Measurements from ENCODE around the gene ADAM21.
"Not testable (repeated sequence)": the region's sequence is repeated elsewhere in the genome, so short reads cannot be mapped to it uniquely, and the experiment has no call there.

Gene ADAM21

GRCh38 chr14:70451874-70452273 lies at the start of gene ADAM21:
ADAM21 (plus strand) TSS chr14:70452174; CDS start chr14:70457500, 5,326 bp downstream.
- DNase-seq: no peak

DNA sequence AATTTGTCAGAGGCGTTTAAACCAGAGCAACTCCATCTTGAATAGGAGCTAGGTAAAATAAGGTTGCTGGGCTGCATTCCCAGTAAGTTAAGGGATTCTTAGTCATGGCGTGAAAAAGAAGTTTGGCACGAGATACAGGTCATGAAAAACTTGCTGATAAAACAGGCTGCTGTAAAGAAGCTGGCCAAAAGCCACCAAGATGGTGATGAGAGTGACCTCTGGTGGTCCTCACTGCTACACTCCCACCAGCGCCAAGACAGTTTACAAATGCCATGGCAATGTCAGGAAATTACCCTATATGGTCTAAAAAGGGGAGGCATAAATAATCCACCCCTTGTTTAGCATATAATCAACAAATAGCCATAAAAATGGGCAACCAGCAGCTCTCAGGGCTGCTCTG lies 48.6 kb upstream of the ADAM21 start:
- peak in 1 of 3 experiments; percentile 3 for DNase-seq

DNA sequence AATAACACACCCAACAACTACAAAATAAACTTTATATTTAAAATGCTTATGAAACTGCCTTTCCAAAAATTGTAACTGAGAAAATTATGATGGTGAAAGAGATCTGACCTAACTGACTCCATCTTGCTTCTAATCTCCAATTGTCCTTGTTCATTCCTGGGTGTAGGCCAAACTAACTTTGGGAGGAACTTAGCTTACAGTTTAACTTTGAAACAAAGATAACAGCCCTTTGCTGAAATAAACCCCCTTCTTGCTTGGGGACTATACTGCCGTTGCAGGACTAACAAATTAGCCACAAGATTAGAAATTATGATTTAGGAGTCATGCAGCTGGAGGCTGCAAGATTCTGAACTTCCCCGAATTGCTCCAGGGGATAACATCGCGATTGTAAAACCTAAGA lies 45.8 kb upstream of the ADAM21 start:
- DNase-seq: not testable (repeated sequence)

GRCh38 chr14:70407621-70408020 lies 44.4 kb upstream of the ADAM21 start:
- DNase-seq: no peak

DNA sequence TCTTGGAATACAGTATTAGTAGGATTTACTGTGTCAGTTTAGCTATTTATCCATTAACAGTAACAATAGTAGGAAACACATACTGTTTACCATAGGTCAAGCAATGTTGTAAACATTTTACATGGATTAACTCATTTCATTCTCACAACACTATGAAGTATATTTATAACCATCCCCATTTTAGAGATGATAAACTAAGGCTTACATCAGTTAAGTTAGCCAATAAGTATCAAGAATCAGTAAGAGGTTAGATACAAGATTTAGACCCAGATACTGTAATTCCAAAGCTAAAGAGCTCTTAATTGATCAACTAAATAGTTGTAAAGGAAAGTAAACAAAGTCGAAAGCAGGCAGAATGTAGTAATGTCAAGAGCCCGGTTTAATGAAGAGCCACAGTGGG lies 36.2 kb upstream of the ADAM21 start:
- no peak for DNase-seq

DNA sequence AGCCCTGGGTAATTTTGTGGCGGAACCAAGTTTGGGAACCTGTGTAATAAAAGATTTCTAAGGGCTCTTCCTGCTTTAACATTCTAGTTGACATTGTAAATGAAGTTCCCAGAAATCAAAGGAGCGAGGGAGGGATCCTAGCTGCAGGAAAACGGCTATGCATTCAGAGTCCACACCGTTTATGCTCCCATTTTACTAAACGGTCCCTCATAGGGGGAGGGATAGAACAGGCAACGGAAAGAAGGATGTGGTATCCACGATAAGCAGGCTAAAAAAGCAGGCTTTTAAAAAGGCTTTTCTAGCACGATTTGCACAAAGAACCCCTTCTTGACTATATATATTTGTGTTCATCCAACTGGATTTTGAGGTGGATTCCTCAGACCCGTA lies 35.6 kb upstream of the ADAM21 start:
- peak in 2 of 3 experiments; percentile 56 to 81 for DNase-seq

DNA sequence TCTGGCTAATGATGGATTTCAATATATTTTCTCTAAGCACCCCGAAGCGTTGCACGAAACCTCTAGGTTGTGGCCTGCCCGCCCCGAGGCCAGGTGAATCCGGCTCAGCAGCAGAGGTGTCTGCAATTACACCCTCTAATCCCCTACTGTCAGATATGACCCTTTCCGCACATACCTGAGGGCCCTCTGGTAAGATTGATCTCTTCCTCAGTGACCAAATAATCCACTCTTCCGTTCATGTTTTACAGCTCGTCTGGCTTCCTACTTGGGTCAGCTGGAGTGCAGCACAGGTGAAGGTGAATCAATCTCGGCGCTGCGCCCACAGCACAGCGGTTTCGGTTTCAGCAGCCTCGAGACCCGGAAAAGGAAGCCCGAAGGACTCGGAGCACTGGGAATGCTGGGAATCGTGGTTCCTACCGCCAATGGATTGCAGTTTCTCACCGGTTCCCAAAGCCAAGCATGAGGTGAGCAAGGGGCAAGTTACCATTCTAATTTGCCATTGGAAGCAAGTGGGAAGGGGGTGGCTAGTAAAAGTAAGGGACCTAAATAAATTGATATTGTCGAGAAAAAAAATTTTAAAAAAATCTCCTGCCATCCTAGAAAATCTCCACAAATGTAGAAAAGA lies 35.1 kb upstream of the ADAM21 start, which contains the start of gene SYNJ2BP:
TSS of gene SYNJ2BP (minus strand) at position 366 of the 625 bp plus-strand sequence. CDS start at position 239, 127 bp downstream.
- peak; percentile 93 for DNase-seq

GRCh38 chr14:70419270-70419931 lies 32.6 kb upstream of the ADAM21 start:
- DNase-seq: not testable (repeated sequence)

DNA sequence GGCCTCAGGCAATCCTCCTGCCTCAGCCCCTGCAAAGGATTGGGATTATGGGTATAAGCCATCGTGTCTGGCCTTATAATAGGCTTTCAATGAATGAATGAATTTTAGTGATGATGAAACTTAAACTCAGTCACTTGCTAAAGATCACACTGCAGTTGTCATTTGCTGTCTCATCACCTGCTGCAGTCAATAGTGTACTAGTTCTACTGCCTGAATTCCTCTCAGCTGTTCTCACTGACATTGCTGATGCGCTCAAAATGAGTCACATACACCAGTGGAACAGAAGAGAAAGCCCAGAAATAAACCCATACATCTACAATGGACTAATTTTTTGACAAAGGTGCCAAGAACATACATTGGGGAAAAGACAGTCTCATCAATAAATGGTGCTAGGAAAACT lies 29.4 kb upstream of the ADAM21 start:
- no peak for DNase-seq

- peak in 2 of 3 experiments; percentile 38 to 46 for DNase-seq
Measured at GRCh38 chr14:70425354-70425753, 26.6 kb upstream of the ADAM21 start.

DNA sequence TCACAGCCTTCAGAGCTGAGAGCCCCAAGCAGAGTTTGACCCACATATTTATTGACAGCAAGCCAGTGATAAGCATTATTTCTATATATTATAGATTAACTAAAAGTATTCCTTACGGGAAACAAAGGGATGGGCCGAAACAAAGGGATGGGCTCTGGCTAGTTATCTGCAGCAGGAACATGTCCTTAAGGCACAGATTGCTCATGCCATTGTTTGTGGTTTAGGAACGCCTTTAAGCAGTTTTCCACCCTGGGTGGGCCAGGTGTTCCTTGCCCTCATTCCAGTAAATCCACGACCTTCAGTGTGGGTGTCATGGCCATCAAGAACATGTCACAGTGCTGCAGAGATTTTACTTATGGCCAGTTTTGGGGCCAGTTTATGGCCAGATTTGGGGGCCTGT lies 25.4 kb upstream of the ADAM21 start:
- DNase-seq: not testable (repeated sequence)

DNA sequence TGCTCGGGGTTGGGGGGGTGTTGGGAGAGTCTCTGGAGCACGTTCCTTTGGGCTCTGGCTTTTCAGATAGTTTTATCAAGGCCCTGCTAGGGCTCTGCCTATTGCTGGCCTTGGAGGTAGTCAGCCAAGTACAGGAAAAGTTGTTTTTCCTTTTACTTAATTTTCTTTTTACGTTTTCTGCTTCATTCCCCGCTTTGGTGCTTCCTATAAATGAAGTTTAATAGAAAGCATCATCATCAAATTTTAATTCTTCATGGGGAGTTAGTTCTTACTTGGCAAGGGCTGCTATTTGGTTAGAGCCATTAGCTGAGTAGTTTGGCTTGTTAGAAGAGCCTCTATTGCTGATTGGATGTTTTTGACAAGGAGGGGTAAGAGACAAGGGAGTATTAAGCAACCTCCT lies 15.1 kb upstream of the ADAM21 start:
- no peak for DNase-seq

GRCh38 chr14:70441641-70442040 lies 10.3 kb upstream of the ADAM21 start:
- DNase-seq: no peak

GRCh38 chr14:70442750-70443149 lies 9.2 kb upstream of the ADAM21 start:
- no peak for DNase-seq

DNA sequence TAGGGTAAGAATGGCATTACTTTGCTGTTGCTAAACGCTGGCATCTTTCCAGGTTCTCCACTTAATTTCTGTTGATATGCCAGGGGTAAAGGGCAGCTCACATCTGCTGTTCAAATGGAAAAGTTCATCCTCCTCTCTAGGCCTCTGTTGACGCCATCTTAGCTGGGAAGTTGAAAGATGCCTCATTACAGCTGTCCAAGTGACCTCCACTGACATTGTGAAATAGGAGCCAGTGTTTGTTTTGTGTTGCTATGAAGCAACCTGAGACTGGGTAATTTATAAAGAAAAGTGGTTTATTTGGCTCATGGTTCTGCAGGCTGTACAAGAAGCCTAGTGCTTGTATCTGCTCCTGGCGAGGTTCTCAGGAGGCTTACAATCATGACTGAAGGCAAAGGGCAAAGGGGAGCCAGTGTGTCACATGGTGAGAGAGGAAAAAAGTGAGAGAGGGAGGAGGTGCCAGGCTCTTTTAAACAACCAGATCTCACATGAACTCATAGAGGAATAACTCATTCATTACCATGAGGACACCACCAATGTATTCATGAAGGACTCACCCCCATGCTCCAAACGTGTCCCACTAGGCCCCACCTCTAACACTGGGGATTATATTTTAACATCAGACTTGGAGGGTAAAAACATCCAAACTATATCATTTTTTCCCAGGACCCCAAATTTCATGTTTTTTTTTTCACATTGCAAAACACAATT lies 3.2 kb upstream of the ADAM21 start:
- peak in 1 of 3 experiments; percentile 12 for DNase-seq

DNA sequence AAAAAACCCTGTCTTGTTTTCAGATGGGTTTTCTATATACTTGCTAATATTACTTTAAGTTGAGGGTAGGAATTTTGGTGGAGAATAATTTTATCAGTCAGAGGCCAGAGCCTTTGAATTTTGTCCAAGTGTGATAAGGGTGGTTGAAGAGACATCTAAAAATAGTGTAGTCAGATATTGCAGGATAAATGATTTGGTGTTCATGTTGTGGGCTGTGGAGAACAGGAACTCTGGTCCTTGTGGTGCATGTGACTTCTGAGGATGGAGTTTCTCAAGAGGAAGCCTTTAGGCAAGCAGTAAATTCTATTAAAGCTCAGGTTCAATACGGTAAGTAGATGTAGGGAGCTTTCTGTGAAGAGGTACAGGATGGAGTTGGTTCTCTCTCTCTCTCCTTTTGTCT lies 2.8 kb downstream of the ADAM21 start:
- no peak for DNase-seq

- DNase-seq: no peak
Measured at GRCh38 chr14:70468731-70469130, 16.8 kb downstream of the ADAM21 start.

DNA sequence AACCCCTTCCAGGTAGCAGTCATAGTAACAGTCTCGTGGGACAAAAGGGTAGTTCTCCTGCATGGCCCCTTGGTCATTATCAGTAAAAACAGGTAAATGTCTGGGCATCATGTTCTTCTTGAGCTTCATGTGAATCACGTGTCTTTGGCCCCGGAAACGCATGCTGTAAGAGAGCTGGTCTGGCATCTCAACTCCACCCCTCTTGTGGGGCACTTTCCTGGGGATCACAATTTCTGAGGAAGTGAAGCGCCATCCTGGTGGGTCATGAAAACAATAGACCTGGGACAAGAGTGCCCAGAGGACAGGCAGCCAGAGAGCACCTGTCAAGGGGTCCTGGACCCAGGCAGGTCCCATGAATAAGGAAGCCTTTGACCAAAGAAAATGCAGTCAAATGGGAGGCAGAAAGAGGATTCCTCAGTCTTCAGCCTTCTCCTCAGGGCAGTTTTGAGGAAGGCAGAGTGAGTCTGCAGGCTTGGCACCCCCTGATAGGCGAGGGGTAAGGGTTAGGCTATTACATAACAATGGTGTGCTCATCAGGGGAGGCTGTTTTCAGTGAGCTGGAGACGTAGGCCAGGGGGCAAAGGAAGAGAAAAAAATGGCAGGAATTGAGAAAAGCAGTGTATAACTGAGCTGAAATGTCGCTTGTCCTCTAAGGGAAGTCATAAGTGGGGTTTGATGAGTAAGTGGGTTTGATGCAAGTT lies 19.0 kb downstream of the ADAM21 start:
- not testable (repeated sequence) for DNase-seq

DNA sequence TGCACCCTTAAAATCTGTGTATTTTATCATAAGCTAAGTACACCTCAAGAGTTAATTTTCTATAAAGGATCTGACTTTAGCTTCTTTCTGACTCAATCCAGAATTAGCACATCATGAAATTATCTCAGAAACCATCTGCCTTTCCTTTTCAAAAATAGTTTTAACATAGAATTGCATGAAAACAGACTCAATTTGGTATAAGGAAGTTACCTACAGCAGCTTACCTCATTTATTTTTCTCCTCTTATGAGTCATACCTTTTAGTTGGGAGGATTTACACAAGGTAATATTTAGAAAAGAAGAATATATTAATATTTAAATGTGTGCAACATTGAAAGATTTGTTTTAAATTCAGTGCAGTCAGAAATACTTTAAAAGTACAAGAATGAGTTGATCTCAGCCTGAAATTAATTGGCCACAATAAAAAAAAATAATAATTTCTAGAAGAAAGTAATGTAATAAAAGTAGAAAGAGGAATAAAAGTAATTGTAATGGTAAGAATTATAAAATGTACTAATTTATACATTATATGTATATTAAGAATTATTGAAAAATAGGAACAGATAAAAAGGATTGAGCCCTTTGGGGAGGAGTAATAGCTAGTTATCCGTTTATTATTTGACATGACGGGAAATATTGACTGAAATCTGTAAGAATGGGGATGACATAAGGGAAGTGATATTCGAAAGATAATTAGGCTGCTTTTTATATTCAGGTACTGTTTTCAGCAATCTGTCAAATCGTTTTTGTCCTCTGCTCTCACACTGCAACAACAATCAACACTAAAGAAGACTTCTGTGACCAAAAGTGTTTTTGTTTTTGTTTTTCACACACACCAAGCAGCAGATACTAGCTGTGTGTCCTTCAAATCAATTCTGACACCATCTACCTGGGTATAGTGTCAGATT lies 20.5 kb downstream of the ADAM21 start:
- no peak for DNase-seq

DNA sequence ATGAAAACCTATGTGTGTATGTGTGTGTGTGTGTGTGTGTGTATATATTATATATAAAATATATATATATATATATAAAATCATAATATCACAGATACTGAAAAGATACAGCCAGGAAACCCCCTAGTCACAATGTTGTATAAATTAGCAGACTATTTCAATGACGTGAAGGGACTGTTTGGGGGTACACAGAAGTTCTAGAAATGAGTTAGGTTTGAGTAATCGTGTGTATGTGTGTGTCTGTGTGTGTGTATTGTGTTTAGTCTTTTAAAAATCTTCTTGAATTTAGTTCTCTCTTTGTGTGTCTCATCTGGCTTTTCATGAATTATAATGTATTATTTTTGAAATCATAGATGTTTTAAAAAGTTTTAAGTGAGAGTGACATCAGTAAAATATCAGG lies 21.9 kb downstream of the ADAM21 start:
- DNase-seq: no peak

DNA sequence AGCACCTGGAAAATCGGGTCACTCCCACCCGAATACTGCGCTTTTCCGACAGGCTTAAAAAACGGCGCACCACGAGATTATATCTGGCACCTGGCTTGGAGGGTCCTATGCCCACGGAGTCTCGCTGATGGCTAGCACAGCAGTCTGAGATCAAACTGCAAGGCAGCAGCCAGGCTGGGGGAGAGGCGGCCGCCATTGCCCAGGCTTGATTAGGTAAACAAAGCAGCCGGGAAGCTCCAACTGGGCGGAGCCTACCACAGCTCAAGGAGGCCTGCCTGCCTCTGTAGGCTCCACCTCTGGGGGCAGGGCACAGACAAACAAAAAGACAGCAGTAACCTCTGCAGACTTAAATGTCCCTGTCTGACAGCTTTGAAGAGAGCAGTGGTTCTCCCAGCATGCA lies 23.5 kb downstream of the ADAM21 start:
- DNase-seq: not testable (repeated sequence)
